Measurements from ENCODE around the gene RGS16.

DNA sequence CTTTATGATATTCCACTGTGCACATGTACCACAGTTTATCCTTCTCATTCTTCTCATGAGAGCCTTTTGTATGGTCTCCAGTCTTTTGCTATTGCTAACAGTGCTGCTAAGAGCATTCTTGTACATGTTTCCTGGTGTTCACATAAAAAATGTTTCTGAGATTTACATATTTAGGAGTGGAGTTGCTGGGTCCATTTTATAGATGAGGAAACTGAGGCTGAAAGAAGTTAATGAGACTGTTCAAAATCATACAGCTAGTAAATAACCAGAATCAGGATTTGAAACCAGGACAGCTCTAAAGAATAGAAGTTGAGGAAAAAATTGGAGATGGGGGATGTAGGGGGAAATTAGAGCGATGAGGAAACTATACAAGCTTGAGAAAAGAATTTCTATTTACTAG, 27.8 kb upstream of the RGS16 start:
- TF ChIP-seq, protein P1, sequence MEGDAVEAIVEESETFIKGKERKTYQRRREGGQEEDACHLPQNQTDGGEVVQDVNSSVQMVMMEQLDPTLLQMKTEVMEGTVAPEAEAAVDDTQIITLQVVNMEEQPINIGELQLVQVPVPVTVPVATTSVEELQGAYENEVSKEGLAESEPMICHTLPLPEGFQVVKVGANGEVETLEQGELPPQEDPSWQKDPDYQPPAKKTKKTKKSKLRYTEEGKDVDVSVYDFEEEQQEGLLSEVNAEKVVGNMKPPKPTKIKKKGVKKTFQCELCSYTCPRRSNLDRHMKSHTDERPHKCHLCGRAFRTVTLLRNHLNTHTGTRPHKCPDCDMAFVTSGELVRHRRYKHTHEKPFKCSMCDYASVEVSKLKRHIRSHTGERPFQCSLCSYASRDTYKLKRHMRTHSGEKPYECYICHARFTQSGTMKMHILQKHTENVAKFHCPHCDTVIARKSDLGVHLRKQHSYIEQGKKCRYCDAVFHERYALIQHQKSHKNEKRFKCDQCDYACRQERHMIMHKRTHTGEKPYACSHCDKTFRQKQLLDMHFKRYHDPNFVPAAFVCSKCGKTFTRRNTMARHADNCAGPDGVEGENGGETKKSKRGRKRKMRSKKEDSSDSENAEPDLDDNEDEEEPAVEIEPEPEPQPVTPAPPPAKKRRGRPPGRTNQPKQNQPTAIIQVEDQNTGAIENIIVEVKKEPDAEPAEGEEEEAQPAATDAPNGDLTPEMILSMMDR (IDR thresholded peaks at IDR 0.05; ENCODE audit: borderline replicate concordance, extremely low read depth, low read length, poor library complexity, severe bottlenecking): no peak
- TF ChIP-seq EZH2 (IDR thresholded peaks at IDR 0.05; ENCODE audit: borderline replicate concordance, low read depth, low read length, severe bottlenecking): no peak
